GM23248 (cell line): ENCODE results near the gene C19orf12.

ENCODE experiments used
- EZH2 ChIP-seq: fragments of 200-600 bp; sonication (generic); IDR thresholded peaks from 2 replicates; pipeline ENCODE4 v1.6.1; 2018; ENCODE audit warnings: antibody characterized with exemption, mild to moderate bottlenecking; ENCODE audit not compliant: insufficient read depth, poor library complexity, severe bottlenecking
- EZH2phosphoT487 ChIP-seq: fragments of 200-600 bp; sonication (generic); IDR thresholded peaks from 2 replicates; pipeline ENCODE4 v1.6.1; 2018; ENCODE audit warnings: antibody characterized with exemption, moderate library complexity, mild to moderate bottlenecking, low read depth; ENCODE audit not compliant: insufficient read depth

- no peak for TF ChIP-seq EZH2
- TF ChIP-seq EZH2phosphoT487, result no peak
Measured at GRCh38 chr19:29686285-29686805, 28.7 kb downstream of the C19orf12 start.
